ENCODE measurements around the gene NT5DC3. TPM values are rescaled to one million over a fixed set of nuclear protein-coding genes. Genes with fewer than 3 reads are reported as not detected.

The NT5DC3 gene
- total RNA-seq, 2 donors from 2014 or later, result 24.2 to 28.3 TPM

DNA sequence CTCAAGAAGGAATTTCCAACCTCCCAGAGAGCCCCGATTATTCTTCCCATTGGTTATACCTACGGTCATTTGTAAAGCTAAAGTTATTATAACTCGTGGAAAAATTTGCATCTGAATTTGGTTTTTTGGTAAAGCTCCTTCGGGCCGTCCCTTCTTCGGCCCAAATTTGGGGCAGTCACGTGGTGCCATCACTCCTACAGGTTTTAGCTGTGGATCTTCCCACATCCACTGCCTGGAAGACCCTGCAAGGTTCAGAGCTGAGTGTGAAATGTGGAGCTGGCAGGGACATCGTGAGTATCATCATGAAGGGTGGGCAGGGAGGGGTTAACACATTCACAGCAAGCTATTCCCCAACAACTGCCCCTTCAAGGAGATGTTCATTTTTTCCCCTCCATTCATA is 105.7 kb downstream of the NT5DC3 start:
- 83 to 95% methylated on average over 5 to 8 of the region's 8 CpGs for WGBS, 2 experiments (ENCODE audit: insufficient coverage in 1 of 2, insufficient read length in 1 of 2)
- H3K9me3 Mint-ChIP-seq, result peaks cover 8% of the 10 kb centered on the region
- Histone ChIP-seq H3K9ac (ENCODE audit: extremely low read depth, low read length, poor library complexity, severe bottlenecking) (no peak overlapping the region), H3K9me3 (ENCODE audit: control insufficient read depth, low read length) (peaks cover 9% of the 10 kb centered on the region), H3K4me3 (ENCODE audit: low read length) (no peak overlapping the region), H3K4me1 (ENCODE audit: control insufficient read depth, insufficient read depth, low read length) (no peaks in the 10 kb centered on the region), H3K27ac (ENCODE audit: low read depth, low read length) (no peak overlapping the region), H3K36me3 (ENCODE audit: control insufficient read depth, insufficient read depth, low read length) (no peaks in the 10 kb centered on the region), H3K27me3 (ENCODE audit: control insufficient read depth, insufficient read depth, low read length, poor library complexity, severe bottlenecking) (peaks cover 27% of the 10 kb centered on the region)
- no peak for TF ChIP-seq CTCF (conservative IDR thresholded peaks at IDR 0.05)
- peaks cover 14% of the 10 kb centered on the region for H3K27me3 Mint-ChIP-seq (ENCODE audit: insufficient read depth)
- DNase-seq, result no peak
- H3K4me1 Mint-ChIP-seq, result no peaks in the 10 kb centered on the region
- H3K4me3 Mint-ChIP-seq, result no peak overlapping the region
- no peak overlapping the region for H3K27ac Mint-ChIP-seq
- no peaks in the 10 kb centered on the region for H3K36me3 Mint-ChIP-seq (ENCODE audit: low read depth)

DNA sequence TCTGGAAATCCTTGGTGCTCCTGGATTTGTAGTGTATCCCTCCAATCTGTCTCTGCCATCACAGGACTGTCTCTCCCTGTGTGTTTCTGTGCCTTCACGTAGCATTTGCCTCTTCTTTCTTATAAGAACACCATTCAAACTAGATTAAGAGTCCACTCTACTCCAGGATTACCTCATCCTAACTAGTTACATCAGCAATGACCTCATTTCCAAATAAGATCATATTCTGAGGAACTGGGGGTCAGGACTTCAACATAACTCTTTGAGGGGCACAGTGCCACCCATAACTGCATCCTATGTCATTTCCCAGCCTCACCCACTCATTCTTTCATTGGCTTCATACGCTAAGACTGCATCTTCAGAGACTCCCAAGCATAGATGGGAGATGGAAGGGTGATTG is 106.2 kb downstream of the NT5DC3 start:
- H3K4me3 ChIP-seq (ENCODE audit: low read length), result no peak overlapping the region

GRCh38 chr12:103731539-103731938 is 109.5 kb downstream of the NT5DC3 start:
- peaks cover 24% of the 10 kb centered on the region for H3K27me3 ChIP-seq (ENCODE audit: control insufficient read depth, insufficient read depth, low read length, poor library complexity, severe bottlenecking)
- Mint-ChIP-seq H3K27ac (no peak overlapping the region), H3K27me3 (ENCODE audit: insufficient read depth) (peaks cover 14% of the 10 kb centered on the region), H3K4me1 (no peaks in the 10 kb centered on the region), H3K4me3 (no peak overlapping the region), H3K9me3 (peaks cover 8% of the 10 kb centered on the region), H3K36me3 (ENCODE audit: low read depth) (no peaks in the 10 kb centered on the region)
- no peak for DNase-seq
- TF ChIP-seq CTCF (conservative IDR thresholded peaks at IDR 0.05), result no peak
- H3K36me3 ChIP-seq (ENCODE audit: control insufficient read depth, insufficient read depth, low read length), result no peaks in the 10 kb centered on the region
- H3K27ac ChIP-seq (ENCODE audit: low read depth, low read length), result no peak overlapping the region
- H3K9me3 ChIP-seq (ENCODE audit: control insufficient read depth, low read length), result peaks cover 9% of the 10 kb centered on the region
- 86 to 100% methylated on average over 1 of the region's 1 CpG for WGBS, 2 experiments (ENCODE audit: insufficient coverage in 1 of 2, insufficient read length in 1 of 2)
- no peak overlapping the region for H3K4me3 ChIP-seq (ENCODE audit: low read length)
- H3K4me1 ChIP-seq (ENCODE audit: control insufficient read depth, insufficient read depth, low read length), result no peaks in the 10 kb centered on the region
- H3K9ac ChIP-seq (ENCODE audit: extremely low read depth, low read length, poor library complexity, severe bottlenecking), result no peak overlapping the region

More for the DNA sequence above, 106.2 kb downstream of the NT5DC3 start:
- Histone ChIP-seq H3K9ac (ENCODE audit: extremely low read depth, low read length, poor library complexity, severe bottlenecking) (no peak overlapping the region), H3K27me3 (ENCODE audit: control insufficient read depth, insufficient read depth, low read length, poor library complexity, severe bottlenecking) (peaks cover 27% of the 10 kb centered on the region), H3K9me3 (ENCODE audit: control insufficient read depth, low read length) (peaks cover 9% of the 10 kb centered on the region), H3K27ac (ENCODE audit: low read depth, low read length) (no peak overlapping the region), H3K4me1 (ENCODE audit: control insufficient read depth, insufficient read depth, low read length) (no peaks in the 10 kb centered on the region), H3K36me3 (ENCODE audit: control insufficient read depth, insufficient read depth, low read length) (no peaks in the 10 kb centered on the region)
- H3K4me3 Mint-ChIP-seq, result no peak overlapping the region
- H3K27ac Mint-ChIP-seq, result no peak overlapping the region
- TF ChIP-seq CTCF (conservative IDR thresholded peaks at IDR 0.05), result no peak
- WGBS, 2 experiments (ENCODE audit: insufficient coverage in 1 of 2, insufficient read length in 1 of 2), result 75 to 77% methylated on average over 1 to 2 of the region's 2 CpGs
- peaks cover 8% of the 10 kb centered on the region for H3K9me3 Mint-ChIP-seq
- peaks cover 14% of the 10 kb centered on the region for H3K27me3 Mint-ChIP-seq (ENCODE audit: insufficient read depth)
- no peak for DNase-seq
- no peaks in the 10 kb centered on the region for H3K4me1 Mint-ChIP-seq
- H3K36me3 Mint-ChIP-seq (ENCODE audit: low read depth), result no peaks in the 10 kb centered on the region

Measured in endodermal cell (in vitro differentiated cells).